CMK (cell line): ENCODE results near the gene FHIP1A.
"Not testable (repeated sequence)": the region's sequence is repeated elsewhere in the genome, so short reads cannot be mapped to it uniquely, and the experiment has no call there.

Source experiments
- DNase-seq: peaks from one replicate; pipeline ENCODE4 v3.0.0-alpha.2; 2010; ENCODE audit warnings: low read depth

FHIP1A gene

DNA sequence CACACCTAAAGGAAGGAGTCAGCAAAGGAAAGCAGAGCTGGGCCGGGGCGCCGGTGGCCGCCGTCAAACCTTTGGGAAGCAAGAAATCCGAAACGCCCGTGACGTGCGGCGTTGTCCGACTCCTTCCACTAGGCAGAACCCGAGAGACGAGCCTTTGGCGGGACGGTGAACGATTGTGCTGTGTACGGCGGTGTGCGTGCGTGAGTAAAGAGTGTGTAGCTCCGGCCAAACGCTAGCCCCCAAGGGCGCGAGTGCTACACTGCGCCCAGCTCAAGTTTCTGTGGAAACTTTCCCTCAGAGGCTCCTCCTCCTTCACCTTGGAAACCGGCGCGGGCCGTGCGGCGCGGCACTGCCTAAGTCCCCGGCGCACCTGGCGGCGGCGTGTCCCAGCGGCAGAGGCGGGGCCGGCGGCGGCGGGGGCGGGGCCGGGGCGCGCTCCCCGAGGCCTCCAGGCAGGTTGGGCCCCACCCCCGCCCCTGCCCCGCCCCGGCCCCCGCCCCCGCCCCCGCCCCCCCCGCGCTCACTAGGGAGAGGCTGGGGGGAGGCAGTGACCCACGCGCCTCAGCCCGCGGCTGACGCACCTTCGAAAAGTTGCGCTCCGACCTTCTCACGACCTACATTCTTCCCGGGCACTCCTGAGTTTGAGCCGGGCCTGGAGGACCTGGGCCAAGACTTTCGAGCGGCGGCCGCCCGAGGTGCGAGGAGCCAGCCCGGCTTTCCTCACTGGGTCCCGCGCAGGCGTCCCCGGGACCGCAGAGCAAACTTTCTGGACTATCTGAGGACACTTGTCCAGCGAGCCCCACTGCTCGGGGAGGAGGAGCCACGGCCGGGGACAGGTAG, at the start of gene FHIP1A:
FHIP1A (plus strand) TSS at position 547 of the 840 bp plus-strand sequence. CDS start 157,084 bp downstream, outside the sequence.
- no peak for DNase-seq

GRCh38 chr4:151359576-151359975, 49.4 kb upstream of the FHIP1A start:
- no peak for DNase-seq

DNA sequence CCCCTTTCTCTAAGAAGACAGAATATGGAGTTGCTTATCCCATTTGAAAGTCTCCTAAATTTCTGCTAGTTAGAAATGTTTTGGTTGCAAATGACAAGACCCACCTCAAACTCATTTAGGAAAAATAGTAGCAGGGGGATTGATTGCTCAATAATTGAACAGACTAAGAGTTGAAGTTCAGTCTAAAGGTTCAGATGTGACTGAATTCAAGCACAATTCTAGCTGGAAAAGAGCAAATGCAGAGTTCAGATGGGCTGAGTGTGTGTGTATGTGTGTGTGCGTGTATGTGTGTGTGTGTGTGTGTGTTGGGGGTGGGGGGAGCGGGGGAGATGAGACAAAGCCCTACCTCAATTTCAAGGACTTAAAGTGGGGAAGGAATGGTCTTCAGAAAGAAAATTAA, 47.9 kb upstream of the FHIP1A start:
- DNase-seq = no peak

DNA sequence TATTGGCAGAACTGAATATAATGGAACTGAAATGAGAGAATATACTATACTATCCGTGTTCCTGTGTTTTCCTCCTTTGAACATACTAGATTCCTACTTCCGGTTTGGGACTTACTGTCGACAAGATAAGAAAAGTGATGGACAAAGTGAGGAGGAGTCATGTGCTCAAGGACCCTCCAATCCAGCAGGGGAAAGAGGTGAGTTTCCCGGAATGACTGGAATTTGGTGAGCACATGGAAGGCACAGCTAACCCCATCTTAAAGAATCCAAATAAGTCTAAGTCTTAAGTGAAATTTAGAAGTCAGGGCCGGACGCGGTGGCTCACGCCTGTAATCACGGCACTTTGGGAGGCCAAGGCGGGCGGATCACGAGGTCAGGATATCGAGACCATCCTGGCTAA, 47.0 kb upstream of the FHIP1A start:
- DNase-seq = no peak

DNA sequence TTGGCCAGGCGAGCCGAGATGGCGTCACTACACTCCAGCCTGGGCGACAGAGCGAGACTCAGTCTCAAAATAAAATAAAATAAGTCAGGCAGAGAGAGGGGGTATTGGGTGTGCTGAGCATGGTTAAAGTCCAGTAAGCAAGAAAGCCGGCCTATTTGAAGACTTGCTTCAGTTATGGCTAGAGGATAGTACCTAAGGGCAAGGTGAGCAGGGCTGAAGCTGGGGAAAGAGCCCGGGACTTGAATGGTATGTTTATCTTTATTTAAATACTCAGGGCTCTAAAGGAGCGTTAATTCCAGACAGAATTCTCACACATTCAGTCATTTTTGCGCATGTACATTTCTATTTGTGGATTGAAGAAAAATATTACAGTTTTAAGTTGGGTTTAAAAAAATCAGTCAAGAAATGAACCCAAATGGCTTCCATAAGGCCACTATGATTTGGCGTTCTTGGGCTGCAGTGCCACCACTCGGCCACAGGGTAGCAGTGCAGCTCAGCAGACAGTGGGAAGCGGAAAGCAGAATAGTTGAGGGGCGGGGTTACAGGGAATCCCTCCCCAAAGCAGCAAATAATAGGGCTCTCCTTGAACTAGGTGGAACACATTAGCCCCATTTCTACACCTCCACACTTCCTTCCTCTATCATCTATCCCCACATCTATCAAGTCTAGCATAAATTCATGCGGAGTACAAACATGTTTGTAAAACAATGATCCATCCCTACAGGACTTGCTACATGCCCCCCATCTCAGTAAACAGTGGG, 46.4 kb upstream of the FHIP1A start:
- DNase-seq = peak; percentile 30

- no peak for DNase-seq
Observed at GRCh38 chr4:151376540-151376939, 32.4 kb upstream of the FHIP1A start.

DNA sequence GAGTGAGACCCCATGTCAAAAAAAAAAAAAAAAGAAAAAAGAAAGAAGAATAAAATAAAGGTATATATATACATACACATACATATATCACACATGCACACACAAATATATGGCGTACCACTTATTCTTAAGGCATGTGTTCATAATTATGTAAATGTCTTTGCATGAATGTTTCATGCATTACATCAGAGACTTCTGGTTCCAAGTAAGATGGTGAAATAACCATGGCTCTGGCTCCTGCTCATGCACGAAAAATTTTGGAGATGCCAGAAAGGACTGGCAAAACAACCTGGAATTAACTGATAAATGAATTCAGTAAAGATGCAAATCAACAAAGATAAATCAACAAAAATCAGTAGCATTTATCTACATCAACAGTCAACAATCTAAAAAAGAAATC, 19.7 kb upstream of the FHIP1A start:
- no peak for DNase-seq

DNA sequence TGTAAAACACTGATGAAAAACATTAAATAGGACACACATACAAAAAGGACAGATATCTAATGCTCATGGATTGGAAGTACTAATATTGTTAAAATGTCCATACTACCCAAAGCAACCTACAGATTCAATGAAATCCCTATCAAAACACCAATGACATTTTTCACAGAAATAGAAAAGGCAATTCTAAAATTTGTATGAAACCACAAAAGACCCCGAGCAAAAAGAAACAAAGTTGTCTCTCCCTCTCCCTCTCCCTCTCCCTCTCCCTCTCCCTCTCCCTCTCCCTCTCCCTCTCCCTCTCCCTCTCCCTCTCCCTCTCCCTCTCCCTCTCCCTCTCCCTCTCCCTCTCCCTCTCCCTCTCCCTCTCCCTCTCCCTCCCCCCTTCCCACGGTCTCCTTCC, 19.2 kb upstream of the FHIP1A start:
- not testable (repeated sequence) for DNase-seq

DNA sequence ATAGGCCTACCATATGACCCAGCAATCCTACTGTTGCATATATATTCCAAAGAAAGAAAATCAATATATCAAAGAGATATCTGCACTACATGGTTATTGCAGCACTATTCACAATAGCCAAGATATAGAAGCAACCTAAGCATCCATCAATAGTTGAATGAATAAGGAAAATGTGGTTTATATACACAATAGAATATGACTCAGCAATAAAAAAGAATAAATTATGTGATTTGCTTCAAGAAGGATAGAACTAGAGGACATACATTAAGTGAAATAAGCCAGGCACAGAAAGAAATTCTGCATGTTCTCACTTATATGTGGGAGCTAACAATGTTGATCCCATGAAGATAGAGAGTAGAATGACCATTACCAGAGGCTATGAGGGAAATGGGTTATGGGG, 13.1 kb upstream of the FHIP1A start:
- no peak for DNase-seq

- DNase-seq = no peak
Observed at GRCh38 chr4:151400343-151400742, 8.6 kb upstream of the FHIP1A start.

GRCh38 chr4:151401739-151402138, 7.2 kb upstream of the FHIP1A start:
- DNase-seq = no peak

DNA sequence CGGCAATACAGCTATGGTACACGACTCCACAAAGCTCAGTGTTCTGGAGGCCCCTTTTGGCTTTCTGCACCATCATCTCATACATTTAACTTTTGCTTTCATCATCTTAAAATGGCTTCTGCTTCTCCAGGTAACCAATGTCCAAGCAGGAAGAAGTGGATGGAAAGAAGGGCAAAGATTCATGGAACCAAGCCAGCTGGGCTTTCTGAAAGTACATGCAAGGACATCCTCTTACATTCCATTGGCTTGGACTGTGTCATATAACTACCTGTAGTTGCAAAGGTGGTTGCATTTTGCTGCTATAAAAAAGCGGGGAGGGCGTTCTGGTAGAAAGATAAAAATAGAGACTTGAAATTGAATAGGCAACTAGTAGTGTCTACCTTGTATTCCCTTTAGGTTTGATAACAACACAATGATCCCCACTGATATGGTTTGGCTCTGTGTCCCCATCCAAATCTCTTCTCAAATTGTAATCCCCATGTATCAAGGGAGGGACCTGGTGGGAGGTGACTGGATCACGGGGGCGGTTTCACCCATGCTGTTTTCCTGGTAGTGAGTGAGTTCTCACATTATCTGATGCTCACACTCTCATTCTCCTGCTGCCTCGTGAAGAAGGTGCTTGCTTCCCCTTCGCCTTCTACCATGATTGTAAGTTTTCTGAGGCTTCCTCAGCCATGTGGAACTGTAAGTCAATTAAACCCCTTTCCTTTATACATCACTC, 6.7 kb upstream of the FHIP1A start:
- DNase-seq = no peak

- no peak for DNase-seq
Observed at GRCh38 chr4:151403656-151404055, 5.3 kb upstream of the FHIP1A start.

DNA sequence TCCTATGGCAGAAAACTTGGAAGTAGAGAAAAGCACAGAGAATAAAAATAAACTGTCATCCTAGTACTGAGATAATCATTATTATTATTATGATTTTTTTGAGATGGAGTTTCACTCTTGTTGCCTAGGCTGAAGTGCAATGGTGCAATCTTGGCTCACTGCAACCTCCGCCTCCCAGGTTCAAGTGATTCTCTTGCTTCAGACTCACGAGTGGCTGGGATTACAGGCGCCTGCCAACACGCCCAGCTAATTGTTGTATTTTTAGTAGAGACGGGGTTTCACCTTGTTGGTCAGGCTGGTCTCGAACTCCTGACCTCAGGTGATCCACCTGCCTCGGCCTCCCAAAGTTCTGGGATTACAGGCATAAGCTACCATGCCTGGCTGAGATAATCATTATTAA, 4.2 kb upstream of the FHIP1A start:
- not testable (repeated sequence) for DNase-seq

DNA sequence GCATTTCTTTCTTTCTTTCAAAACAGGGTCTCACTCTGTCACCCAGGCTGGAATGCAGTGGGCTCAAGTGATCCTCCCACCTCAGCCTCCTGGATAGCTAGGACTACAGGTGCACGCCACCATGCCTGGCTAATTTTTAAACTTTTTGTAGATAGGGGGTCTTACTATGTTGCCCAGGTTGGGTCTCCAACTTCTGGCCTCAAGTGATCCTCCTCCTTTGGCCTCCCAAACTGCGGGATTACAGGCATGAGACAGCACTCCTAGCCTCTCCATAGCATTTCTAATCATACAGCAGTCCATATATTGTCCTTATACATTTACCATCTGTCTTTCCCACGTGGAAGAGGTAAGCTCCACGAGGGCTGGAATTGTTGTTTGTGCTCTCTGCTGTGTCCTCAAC, 2.0 kb upstream of the FHIP1A start:
- DNase-seq = no peak

DNA sequence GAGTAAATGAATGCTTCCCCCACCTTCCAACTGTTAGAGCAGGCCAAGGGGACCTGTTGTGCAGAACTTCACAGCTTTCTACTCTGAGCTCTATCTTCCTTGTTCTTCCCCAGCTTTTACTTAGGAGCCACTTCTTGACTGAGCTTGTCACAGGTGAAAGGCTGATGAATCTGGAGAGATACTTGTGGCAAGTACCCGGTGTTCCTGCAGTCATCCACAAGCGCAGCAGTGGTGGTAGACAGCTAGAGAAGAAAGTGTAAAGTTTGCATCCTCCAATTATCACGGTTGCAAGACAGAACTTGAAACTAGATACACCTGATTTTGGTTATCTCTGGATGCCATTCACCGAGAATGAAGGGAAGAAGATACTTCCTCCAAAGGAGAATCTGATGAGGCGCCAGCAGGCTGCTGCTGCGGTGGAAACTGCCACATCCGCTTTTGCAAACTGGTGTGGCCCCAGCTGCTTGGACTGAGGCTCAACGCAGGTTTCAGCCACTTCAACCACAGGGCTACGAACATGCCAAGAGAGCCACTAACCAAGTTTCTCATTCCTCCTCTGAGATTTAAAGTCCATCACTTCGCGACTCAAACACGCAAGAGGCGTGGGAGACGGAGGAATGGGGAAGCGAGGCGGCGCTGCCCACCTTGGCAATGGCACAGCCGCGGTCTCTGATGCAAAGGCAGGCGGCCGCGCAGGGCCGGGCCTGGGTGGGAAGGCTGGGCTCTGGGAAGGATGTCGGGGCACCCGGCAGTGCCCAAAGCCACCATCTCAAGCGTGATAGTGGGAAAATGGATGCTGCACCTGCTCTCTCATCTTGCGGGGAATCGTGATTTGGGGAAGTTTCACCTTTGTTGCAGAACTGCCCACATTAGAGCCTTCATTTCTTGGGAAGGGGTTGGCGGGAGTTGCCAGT, 1.3 kb upstream of the FHIP1A start:
- DNase-seq = no peak

DNA sequence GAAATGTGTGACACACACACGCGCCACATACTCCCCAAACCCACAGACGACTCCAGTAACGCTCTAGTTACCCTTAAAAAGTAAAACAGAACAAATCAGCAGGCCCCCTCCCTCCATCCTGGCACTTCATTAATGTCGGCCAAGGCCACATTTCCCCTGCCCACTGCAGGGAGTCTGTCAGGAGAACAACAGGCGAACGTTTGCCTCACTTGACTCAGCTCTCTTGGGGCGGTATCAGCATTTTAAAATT, 671 bp upstream of the FHIP1A start:
- no peak for DNase-seq

- no peak for DNase-seq
Observed at GRCh38 chr4:151409470-151410313, 716 bp downstream of the FHIP1A start.

- DNase-seq = no peak
Observed at GRCh38 chr4:151415978-151416377, 7.0 kb downstream of the FHIP1A start.

GRCh38 chr4:151417164-151417571, 8.2 kb downstream of the FHIP1A start:
- no peak for DNase-seq

DNA sequence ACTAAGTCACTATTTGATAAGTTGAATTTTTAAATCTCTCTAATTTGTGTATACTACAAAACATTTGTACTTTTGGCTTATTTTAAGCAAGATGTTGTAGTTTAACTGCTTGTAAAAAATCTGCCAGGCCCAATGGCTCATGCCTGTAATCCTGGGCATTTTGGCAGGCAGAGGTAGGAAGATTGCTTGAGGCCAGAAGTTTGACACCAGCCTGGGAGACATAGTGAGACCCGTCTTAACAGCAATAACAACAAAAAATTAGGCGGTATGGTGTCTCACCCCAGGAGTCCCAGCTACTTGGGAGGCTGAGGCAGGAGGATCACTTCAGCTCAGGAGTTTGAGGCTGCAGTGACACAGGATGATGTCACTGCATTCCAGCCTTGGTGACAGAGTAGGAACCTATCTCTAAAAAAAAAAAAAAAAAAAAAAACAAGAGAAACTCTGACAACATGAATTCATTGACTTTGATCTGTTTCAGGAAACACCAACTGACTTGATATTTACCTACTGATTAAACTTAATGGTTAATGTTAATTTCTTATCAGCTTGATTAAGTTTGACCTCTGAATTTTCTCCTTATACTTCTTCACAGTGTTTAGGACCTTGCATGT, 8.9 kb downstream of the FHIP1A start:
- DNase-seq = no peak
